H1 (cell line): ENCODE results near the gene BCL2L12. TPM values are rescaled to one million over a fixed set of nuclear protein-coding genes. Genes with fewer than 3 reads are reported as not detected.

Experiments used
- KDM1A ChIP-seq: fragments of 200-600, 300-600 bp; sonication (generic); IDR thresholded peaks from 2 replicates; pipeline ENCODE4 v1.7.1; 2016; ENCODE audit warnings: mild to moderate bottlenecking, low read length, borderline replicate concordance
- NANOG ChIP-seq: IDR thresholded peaks from 2 replicates; pipeline ENCODE4 v1.6.1; 2011; ENCODE audit warnings: low read length, low read depth, mild to moderate bottlenecking, inconsistent platforms; ENCODE audit not compliant: insufficient read depth, poor library complexity, severe bottlenecking
- POLR2A ChIP-seq, 2 experiments: IDR thresholded peaks; 1 replicate in 1 of 2; 2 replicates in 1 of 2; pipeline ENCODE4 v1.6.1; 2011; ENCODE audit warnings: low read depth in 2 of 2, low read length in 2 of 2, mild to moderate bottlenecking in 2 of 2; ENCODE audit errors: control extremely low read depth in 1 of 2
- RAD21 ChIP-seq, 2 experiments: IDR thresholded peaks in 1 of 2; conservative IDR thresholded peaks in 1 of 2; 2 replicates each; pipeline ENCODE4 v1.6.1; 2011; ENCODE audit warnings: low read depth in 2 of 2, low read length in 2 of 2, improper control_type of control experiment in 1 of 2, inconsistent platforms in 1 of 2, mild to moderate bottlenecking in 1 of 2, moderate library complexity in 1 of 2
- SP4 ChIP-seq: IDR thresholded peaks from 2 replicates; pipeline ENCODE4 v1.6.1; 2012; ENCODE audit warnings: low read length, inconsistent platforms
- polyA plus RNA-seq, 7 experiments: library from polyadenylated mRNA; depleted of rRNA in 3 of 7; stranded (reverse) in 5 of 7; unstranded in 2 of 7; fragments of >200 nt in 5 of 7; fragments of 200-250 nt in 2 of 7; gene quantifications; 1 replicate in 5 of 7; 2 replicates in 1 of 7; 4 replicates in 1 of 7; pipeline versions ENCODE4 v1.2.1 to v1.2.3, GENCODE V29; 2011 to 2013; ENCODE audit warnings: missing spikeins in 2 of 7, mixed read lengths in 2 of 7
- total RNA-seq: library from RNA; stranded (reverse); fragmentation: NEBNext Ultra II Directional; extraction: Animal tissue kit (Norgen Biotek cat#: 25700); gene quantifications from 2 replicates; pipeline ENCODE4 v1.2.1, GENCODE V29; 2021

The BCL2L12 gene
- total and polyA plus RNA-seq, 2 of the 8 experiments (the other 6 are each of a cell fraction or from before 2014, with no cell fraction given): 126 to 209 TPM

DNA sequence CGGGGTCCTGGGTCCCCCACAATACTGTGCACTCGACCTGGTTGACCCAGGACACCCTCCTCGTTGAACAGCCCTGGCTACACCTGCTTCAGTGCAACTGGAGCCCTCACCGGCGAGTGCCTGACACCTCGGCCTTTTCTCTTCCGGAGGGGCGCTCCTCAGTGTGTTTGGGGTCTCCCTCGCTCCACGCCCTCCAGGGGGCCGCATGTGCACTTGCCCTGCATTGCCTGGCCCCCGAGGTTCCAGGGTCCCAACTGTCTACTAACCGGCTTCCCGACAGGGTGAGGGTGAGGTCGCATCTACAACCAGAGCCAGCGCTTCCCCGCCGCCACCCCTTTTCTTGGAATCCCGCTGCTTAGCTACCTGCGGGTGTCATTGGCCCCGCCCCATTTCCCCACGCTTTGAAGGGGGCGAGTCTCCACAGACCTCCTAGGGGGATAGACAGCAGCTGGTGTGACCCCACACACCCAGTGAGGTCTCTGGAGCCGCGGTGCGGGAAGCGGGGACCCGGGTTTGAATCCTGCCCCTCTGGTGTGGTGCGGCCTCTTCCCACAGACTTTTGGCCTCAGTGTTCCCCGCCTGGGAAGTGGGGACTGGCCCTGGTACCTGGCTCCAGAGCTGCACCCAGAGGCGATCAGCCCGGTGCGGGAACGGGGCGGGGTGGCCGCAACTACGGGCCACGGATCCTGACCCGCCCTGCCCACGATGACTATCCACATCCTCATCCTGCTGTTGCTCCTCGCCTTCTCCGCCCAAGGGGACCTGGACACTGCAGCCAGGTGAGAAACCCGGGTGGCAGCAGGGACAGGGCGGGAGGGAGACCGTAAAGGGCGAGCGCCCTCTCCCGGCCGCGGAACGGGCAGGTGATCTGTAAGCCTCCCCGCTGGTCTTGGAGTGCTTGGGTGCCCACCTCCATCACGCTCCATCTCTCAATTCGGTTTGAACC lies 23.7 kb downstream of the BCL2L12 start, which contains the start of gene ADM5 (continued):
- peak; percentile 59 to 63; a peak in 2 of 3 replicates for TF ChIP-seq POLR2A (IDR thresholded peaks at IDR 0.05; ENCODE audit: control extremely low read depth in 1 of 2, low read depth in 2 of 2, low read length in 2 of 2)
- TF ChIP-seq RAD21 (IDR thresholded peaks at IDR 0.05 in 1 of 2, conservative IDR thresholded peaks at IDR 0.05 in 1 of 2; ENCODE audit: low read depth in 2 of 2, low read length in 2 of 2): peak; percentile 42 to 48
- peak; percentile 82; the same call in 1 of the 2 replicates for TF ChIP-seq KDM1A
- TF ChIP-seq SP4: 0 out of 2 replicates have a peak, but pooled peaks have one; percentile 6
- no peak for TF ChIP-seq NANOG
